Right forelimb (tissue), 1 donor: ENCODE results near the gene MAP6D1.

ENCODE experiments used
- DNase-seq: peaks from one replicate; pipeline ENCODE4 v3.0.0-alpha.2; 2018

MAP6D1 gene

GRCh38 chr3:183822631-183823030, 2.7 kb downstream of the MAP6D1 start:
- DNase-seq = no peak

- DNase-seq = no peak
These were observed 5.5 kb downstream of the MAP6D1 start for GRCh38 chr3:183819831-183820230.

- no peak for DNase-seq
These were observed 6.4 kb downstream of the MAP6D1 start for GRCh38 chr3:183818706-183819624.

GRCh38 chr3:183818041-183818620, 7.2 kb downstream of the MAP6D1 start:
- no peak for DNase-seq

- DNase-seq = no peak
These were observed 7.7 kb downstream of the MAP6D1 start for GRCh38 chr3:183817639-183818038.

GRCh38 chr3:183816681-183817510, 8.5 kb downstream of the MAP6D1 start:
- no peak for DNase-seq

GRCh38 chr3:183815951-183816475, 9.4 kb downstream of the MAP6D1 start:
- no peak for DNase-seq

- DNase-seq = no peak
These were observed 9.8 kb downstream of the MAP6D1 start for GRCh38 chr3:183815563-183815940.

GRCh38 chr3:183814240-183814639, 11.1 kb downstream of the MAP6D1 start:
- DNase-seq = no peak

- DNase-seq = no peak
These were observed 12.5 kb downstream of the MAP6D1 start for GRCh38 chr3:183812761-183813445.

- no peak for DNase-seq
These were observed 13.7 kb downstream of the MAP6D1 start for GRCh38 chr3:183811638-183812037.

- DNase-seq = no peak
These were observed 14.5 kb downstream of the MAP6D1 start for GRCh38 chr3:183810643-183811594.

GRCh38 chr3:183809270-183809669, 16.1 kb downstream of the MAP6D1 start:
- DNase-seq = no peak

- no peak for DNase-seq
These were observed 17.0 kb downstream of the MAP6D1 start for GRCh38 chr3:183808355-183808754.

GRCh38 chr3:183807881-183808280, 17.5 kb downstream of the MAP6D1 start:
- no peak for DNase-seq

GRCh38 chr3:183807209-183807728, 18.1 kb downstream of the MAP6D1 start:
- no peak for DNase-seq

- DNase-seq = no peak
These were observed 22.4 kb downstream of the MAP6D1 start for GRCh38 chr3:183802989-183803388.

GRCh38 chr3:183801601-183802000, 23.8 kb downstream of the MAP6D1 start:
- no peak for DNase-seq

GRCh38 chr3:183800243-183800863, 25.0 kb downstream of the MAP6D1 start:
- no peak for DNase-seq

- DNase-seq = no peak
These were observed 25.9 kb downstream of the MAP6D1 start for GRCh38 chr3:183799461-183799860.

GRCh38 chr3:183797996-183798395, 27.4 kb downstream of the MAP6D1 start:
- DNase-seq = no peak
